Nephron (organoid): ENCODE data around the gene IAH1.
A peak's percentile ranks its signal among the peaks of the same experiment; 100 is the strongest.

Source experiments
- H3K27ac Mint-ChIP-seq, 3 experiments: 2 replicates each; pipeline ENCODE4 v1.8.0; 2020; ENCODE audit warnings: mixed read lengths in 3 of 3, mild to moderate bottlenecking in 2 of 3, moderate library complexity in 1 of 3
- H3K27me3 Mint-ChIP-seq: 2 replicates; pipeline ENCODE4 v1.8.0; 2021; ENCODE audit warnings: low read depth, mild to moderate bottlenecking, moderate library complexity, mixed read lengths
- H3K36me3 Mint-ChIP-seq: 2 replicates; pipeline ENCODE4 v1.8.0; 2020; ENCODE audit warnings: low read depth, mixed read lengths
- H3K4me1 Mint-ChIP-seq: 2 replicates; pipeline ENCODE4 v1.8.0; 2020; ENCODE audit warnings: mixed read lengths
- H3K4me3 Mint-ChIP-seq, 3 experiments: 2 replicates each; pipeline ENCODE4 v1.8.0; 2020; ENCODE audit warnings: mild to moderate bottlenecking in 3 of 3, mixed read lengths in 3 of 3, moderate library complexity in 2 of 3
- H3K9me3 Mint-ChIP-seq: 2 replicates; pipeline ENCODE4 v1.8.0; 2020; ENCODE audit warnings: mixed read lengths
- TF ChIP-seq, protein P1 (sequence below), 3 experiments: fragments of 200-600 bp; sonication (generic); IDR thresholded peaks; one replicate each; pipeline ENCODE4 v1.5.0; 2021; ENCODE audit warnings: antibody characterized with exemption in 3 of 3; ENCODE audit not compliant: unreplicated experiment in 3 of 3

IAH1 gene

DNA sequence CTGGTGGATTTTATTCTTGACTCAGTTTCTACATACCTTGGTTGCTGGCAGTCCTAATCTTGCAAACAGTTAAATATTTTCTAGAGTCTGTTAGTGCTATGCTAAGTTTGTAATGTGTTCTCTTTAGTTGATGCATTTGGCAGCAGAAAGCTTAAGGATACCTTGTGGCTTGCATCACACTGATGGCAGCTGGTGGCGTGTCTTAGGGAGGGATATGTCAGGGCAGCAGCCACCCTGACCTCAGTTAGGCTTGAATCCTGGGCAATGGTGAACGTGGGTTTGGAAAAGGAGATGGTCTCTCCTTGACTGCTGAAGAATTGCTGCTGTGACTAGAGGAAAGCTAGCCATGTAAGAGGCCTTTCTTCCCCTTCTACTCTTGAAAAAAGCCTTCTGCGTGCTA, 4.2 kb downstream of the IAH1 start:
- Mint-ChIP-seq H3K36me3 (peaks cover 42% of the 10 kb centered on the region), H3K9me3 (no peaks in the 10 kb centered on the region), H3K4me1 (peaks cover 18% of the 10 kb centered on the region), H3K27me3 (no peaks in the 10 kb centered on the region), H3K4me3 (peak overlapping the region in 1 of 3 experiments; percentile 39), H3K27ac (no peak overlapping the region)
- TF ChIP-seq, protein P1, sequence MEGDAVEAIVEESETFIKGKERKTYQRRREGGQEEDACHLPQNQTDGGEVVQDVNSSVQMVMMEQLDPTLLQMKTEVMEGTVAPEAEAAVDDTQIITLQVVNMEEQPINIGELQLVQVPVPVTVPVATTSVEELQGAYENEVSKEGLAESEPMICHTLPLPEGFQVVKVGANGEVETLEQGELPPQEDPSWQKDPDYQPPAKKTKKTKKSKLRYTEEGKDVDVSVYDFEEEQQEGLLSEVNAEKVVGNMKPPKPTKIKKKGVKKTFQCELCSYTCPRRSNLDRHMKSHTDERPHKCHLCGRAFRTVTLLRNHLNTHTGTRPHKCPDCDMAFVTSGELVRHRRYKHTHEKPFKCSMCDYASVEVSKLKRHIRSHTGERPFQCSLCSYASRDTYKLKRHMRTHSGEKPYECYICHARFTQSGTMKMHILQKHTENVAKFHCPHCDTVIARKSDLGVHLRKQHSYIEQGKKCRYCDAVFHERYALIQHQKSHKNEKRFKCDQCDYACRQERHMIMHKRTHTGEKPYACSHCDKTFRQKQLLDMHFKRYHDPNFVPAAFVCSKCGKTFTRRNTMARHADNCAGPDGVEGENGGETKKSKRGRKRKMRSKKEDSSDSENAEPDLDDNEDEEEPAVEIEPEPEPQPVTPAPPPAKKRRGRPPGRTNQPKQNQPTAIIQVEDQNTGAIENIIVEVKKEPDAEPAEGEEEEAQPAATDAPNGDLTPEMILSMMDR (IDR thresholded peaks at IDR 0.05; ENCODE audit: unreplicated experiment in 3 of 3) = no peak

- Mint-ChIP-seq H3K27me3 (no peaks in the 10 kb centered on the region), H3K4me1 (peaks cover 18% of the 10 kb centered on the region), H3K36me3 (peaks cover 57% of the 10 kb centered on the region), H3K27ac (no peak overlapping the region), H3K4me3 (no peak overlapping the region), H3K9me3 (no peaks in the 10 kb centered on the region)
- TF ChIP-seq, protein P1 (IDR thresholded peaks at IDR 0.05; ENCODE audit: unreplicated experiment in 3 of 3) = no peak
Observed at GRCh38 chr2:9480157-9480556, 5.8 kb downstream of the IAH1 start.

- Mint-ChIP-seq H3K4me1 (no peaks in the 10 kb centered on the region), H3K4me3 (no peak overlapping the region), H3K9me3 (no peaks in the 10 kb centered on the region), H3K36me3 (peaks cover 71% of the 10 kb centered on the region), H3K27ac (no peak overlapping the region), H3K27me3 (no peaks in the 10 kb centered on the region)
- TF ChIP-seq, protein P1 (IDR thresholded peaks at IDR 0.05; ENCODE audit: unreplicated experiment in 3 of 3) = no peak
Observed at GRCh38 chr2:9483107-9483506, 8.8 kb downstream of the IAH1 start.

GRCh38 chr2:9484533-9484932, 10.2 kb downstream of the IAH1 start:
- Mint-ChIP-seq H3K9me3 (no peaks in the 10 kb centered on the region), H3K27me3 (no peaks in the 10 kb centered on the region), H3K27ac (no peak overlapping the region), H3K4me3 (no peak overlapping the region), H3K4me1 (no peaks in the 10 kb centered on the region), H3K36me3 (peaks cover 76% of the 10 kb centered on the region)
- TF ChIP-seq, protein P1 (IDR thresholded peaks at IDR 0.05; ENCODE audit: unreplicated experiment in 3 of 3) = no peak

DNA sequence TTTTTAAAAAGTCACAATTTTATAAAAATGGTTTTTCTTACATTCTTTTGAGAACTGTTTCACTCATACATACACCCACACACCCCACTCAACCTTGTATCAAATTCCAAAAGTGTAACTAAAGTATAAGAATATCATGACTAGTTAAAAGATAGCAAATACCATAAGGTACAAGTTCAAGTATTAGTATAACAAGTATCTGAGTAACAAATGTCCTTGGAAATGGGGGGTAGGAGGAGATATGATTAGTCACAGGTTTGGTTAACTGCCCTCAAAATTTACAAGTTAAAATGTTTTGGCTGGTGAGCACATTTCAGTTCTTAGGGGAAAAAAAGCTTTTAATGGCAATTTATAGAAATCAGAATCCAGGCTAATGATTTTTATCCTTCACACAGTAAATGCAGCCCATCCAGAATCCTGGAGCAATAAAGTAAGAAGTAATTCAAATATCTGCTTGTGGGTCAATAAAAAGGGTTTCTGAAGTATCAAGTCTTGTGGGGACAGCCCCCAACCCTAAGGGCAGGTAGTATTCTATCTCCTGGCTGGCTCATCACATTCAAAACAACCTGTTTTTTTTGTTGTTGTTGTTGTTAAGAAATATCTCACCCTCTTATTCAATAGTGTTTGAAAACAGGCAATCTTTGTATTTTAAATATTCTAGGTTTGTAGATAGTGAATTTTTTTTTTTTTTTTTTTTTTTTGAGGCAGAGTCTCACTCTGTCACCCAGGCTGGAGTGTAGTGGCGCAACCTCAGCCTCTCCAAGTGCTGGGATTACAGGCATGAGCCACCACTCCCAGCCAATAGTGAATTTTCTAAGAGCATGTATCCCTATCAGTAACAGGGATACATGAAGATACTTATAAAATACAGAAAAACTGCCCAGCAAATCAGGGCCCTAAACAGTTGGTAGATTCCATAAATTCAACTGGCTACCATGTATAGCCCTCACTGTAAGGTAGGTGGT, 14.5 kb downstream of the IAH1 start:
- no peaks in the 10 kb centered on the region for H3K27me3 Mint-ChIP-seq
- no peaks in the 10 kb centered on the region for H3K9me3 Mint-ChIP-seq
- no peaks in the 10 kb centered on the region for H3K4me1 Mint-ChIP-seq
- H3K4me3 Mint-ChIP-seq = no peak overlapping the region
- H3K27ac Mint-ChIP-seq = no peak overlapping the region
- H3K36me3 Mint-ChIP-seq = peaks cover 92% of the 10 kb centered on the region
- TF ChIP-seq, protein P1 (IDR thresholded peaks at IDR 0.05; ENCODE audit: unreplicated experiment in 3 of 3) = no peak

DNA sequence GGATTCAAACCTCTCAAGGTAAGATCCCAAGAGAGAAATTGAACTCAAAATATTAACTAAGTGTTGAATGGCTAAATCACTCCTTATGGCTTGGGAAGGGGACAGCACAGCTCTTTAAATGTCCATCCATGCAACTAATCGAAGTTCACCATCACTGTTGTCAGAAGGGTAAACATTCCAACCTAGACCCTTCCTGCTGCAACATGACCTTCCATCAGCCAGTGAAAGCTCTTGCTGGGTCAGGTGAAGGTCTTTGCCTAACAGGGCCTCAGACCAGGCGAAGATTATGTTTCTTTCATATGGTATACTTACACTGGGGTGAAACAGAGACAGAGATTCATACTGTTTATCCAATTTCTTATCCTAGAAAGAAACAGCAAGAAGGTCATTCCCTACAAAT, 16.4 kb downstream of the IAH1 start:
- TF ChIP-seq, protein P1 (IDR thresholded peaks at IDR 0.05; ENCODE audit: unreplicated experiment in 3 of 3) = no peak

More for the DNA sequence above, 16.4 kb downstream of the IAH1 start:
- no peak overlapping the region for H3K27ac Mint-ChIP-seq
- H3K4me3 Mint-ChIP-seq = no peak overlapping the region
- peaks cover 84% of the 10 kb centered on the region for H3K36me3 Mint-ChIP-seq
- no peaks in the 10 kb centered on the region for H3K4me1 Mint-ChIP-seq
- H3K9me3 Mint-ChIP-seq = no peaks in the 10 kb centered on the region
- no peaks in the 10 kb centered on the region for H3K27me3 Mint-ChIP-seq
